Pancreas (tissue), 10 donors: Measurements from ENCODE around the gene ADK. TPM values are rescaled to one million over a fixed set of nuclear protein-coding genes. Genes with fewer than 3 reads are reported as not detected.
A peak's percentile ranks its signal among the peaks of the same experiment; 100 is the strongest.
"Not testable (repeated sequence)": the region's sequence is repeated elsewhere in the genome, so short reads cannot be mapped to it uniquely, and the experiment has no call there.

ENCODE experiments used
- ATAC-seq, 4 donors: fragments of 200-7000 bp; cut with Tn5 transposase; one replicate each; pipeline versions ENCODE4 v1.8.0 to v1.9.1; 2020; ENCODE audit warnings: mild to moderate bottlenecking in 4 of 4, moderate library complexity in 4 of 4
- DNase-seq, 6 donors: peaks; one replicate each; pipeline ENCODE4 v3.0.0-alpha.2; 2020
- FAIRE-seq: peaks from 2 replicates; lab custom pipeline; 2012; peaks lifted over from hg19 to GRCh38; lab: Jason Lieb, UNC
- H3K27ac ChIP-seq, 4 donors: fragments of 200-600 bp; sonication (generic); 1 replicate in 3 of 4; 2 replicates in 1 of 4; pipeline versions ENCODE4 v1.5.0 to v1.8.0; 2020
- H3K27me3 ChIP-seq, 4 donors: fragments of 200-600 bp; one replicate each; pipeline ENCODE4 v1.8.0; 2021
- H3K36me3 ChIP-seq, 3 donors: fragments of 200-600 bp; sonication (generic) in 1 of 3; one replicate each; pipeline versions ENCODE4 v1.5.0 to v1.8.0; 2020 to 2021
- H3K4me1 ChIP-seq, 3 donors: fragments of 200-600 bp; one replicate each; pipeline ENCODE4 v1.8.0; 2021
- H3K4me3 ChIP-seq, 4 donors: fragments of 200-600 bp; sonication (generic) in 2 of 4; one replicate each; pipeline versions ENCODE4 v1.5.0 to v1.8.0; 2020 to 2021
- H3K9me3 ChIP-seq, 4 donors: fragments of 200-600 bp; one replicate each; pipeline ENCODE4 v1.8.0; 2021
- CTCF ChIP-seq, 4 donors: fragments of 200-600 bp; sonication (generic) in 3 of 4; IDR thresholded peaks; one replicate each; pipeline versions ENCODE4 v1.5.0 to v1.8.0; 2021; ENCODE audit warnings: antibody characterized with exemption in 4 of 4
- WGBS, 2 donors: extraction: QIAGEN DNeasy Blood & Tissue Kit; methylation state at CpG; one replicate each; pipeline ENCODE4 v1.1.7; 2013; 5-methylcytosine and 5-hydroxymethylcytosine counted together
- intact Hi-C, 3 donors: fragments of 100-400 bp; cut with DNase I; formaldehyde crosslinking; loops; one replicate each; pipeline versions ENCODE4 v1.11.1 to v1.14.2; 2022
- polyA plus RNA-seq, 2 donors: library from polyadenylated mRNA; stranded (reverse); fragments of 200-250 nt; gene quantifications; one replicate each; pipeline ENCODE4 v1.2.3, GENCODE V29; 2013
- total RNA-seq, 6 donors: library from RNA; stranded (reverse); fragmentation: NEBNext Ultra II Directional in 4 of 6; extraction: Animal tissue kit (Norgen Biotek cat#: 25700) in 4 of 6; gene quantifications; one replicate each; pipeline versions ENCODE4 v1.2.1 to v1.2.4, GENCODE V29; 2021 to 2023
- donor health status: healthy with polysubstance abuse.
- donor health status: DM: no; HTN: no; CAD: no; lungs with moderate emphysema.
- donor health status: DM: no; HTN: no; CAD: no.
- donor health status: control.
- donor health status: control.
- donor health status: Bipolar disorder and iron deficiency.
- donor health status: DM: yes; HTN: yes; CAD: no.
- donor health status: DM: no; HTN: no; CAD: no.
- donor health status: DM: no; HTN: no; CAD: no.
- donor health status: DM: yes; HTN: yes; CAD: no.

The ADK gene
- total and polyA plus RNA-seq, 8 donors, result 6.5 to 17.3 (median 13.4) TPM

GRCh38 chr10:74490551-74490950, 339.5 kb downstream of the ADK start:
- no peaks in the 10 kb centered on the region for H3K27me3 ChIP-seq
- intact Hi-C loops, result no loop called here
- DNase-seq, result no peak
- no peaks in the 10 kb centered on the region for H3K4me1 ChIP-seq
- WGBS, 2 donors, result 34% methylated on average over 4 of the region's 4 CpGs
- H3K27ac ChIP-seq, result no peak overlapping the region
- H3K4me3 ChIP-seq, result no peak overlapping the region
- no peak for ATAC-seq
- no peak for TF ChIP-seq CTCF (IDR thresholded peaks at IDR 0.05)
- no peaks in the 10 kb centered on the region for H3K9me3 ChIP-seq
- H3K36me3 ChIP-seq, result no peaks in the 10 kb centered on the region
- FAIRE-seq, result no peak

GRCh38 chr10:74491014-74491413, 340.0 kb downstream of the ADK start:
- H3K27ac ChIP-seq, result no peak overlapping the region
- 98% methylated on average over 4 of the region's 4 CpGs for WGBS, 2 donors
- H3K4me1 ChIP-seq, result no peaks in the 10 kb centered on the region
- DNase-seq, result no peak
- no peak for TF ChIP-seq CTCF (IDR thresholded peaks at IDR 0.05)
- H3K9me3 ChIP-seq, result no peaks in the 10 kb centered on the region
- H3K4me3 ChIP-seq, result no peak overlapping the region
- intact Hi-C loops, result no loop called here
- no peak for FAIRE-seq
- no peak for ATAC-seq
- no peaks in the 10 kb centered on the region for H3K36me3 ChIP-seq
- H3K27me3 ChIP-seq, result no peaks in the 10 kb centered on the region

GRCh38 chr10:74496276-74496675, 345.3 kb downstream of the ADK start:
- WGBS, 2 donors, result 97 to 100% methylated on average over 3 of the region's 3 CpGs
- not testable (repeated sequence) for FAIRE-seq, ATAC-seq

GRCh38 chr10:74498664-74499063, 347.6 kb downstream of the ADK start:
- H3K27ac ChIP-seq, intact Hi-C loops, FAIRE-seq, ATAC-seq, H3K27me3 ChIP-seq, H3K36me3 ChIP-seq, H3K4me3 ChIP-seq, H3K4me1 ChIP-seq, DNase-seq, H3K9me3 ChIP-seq: not testable (repeated sequence)

More at GRCh38 chr10:74496276-74496675, 345.3 kb downstream of the ADK start:
- H3K9me3 ChIP-seq, H3K4me3 ChIP-seq, DNase-seq, H3K27ac ChIP-seq, H3K4me1 ChIP-seq, H3K27me3 ChIP-seq, H3K36me3 ChIP-seq, intact Hi-C loops: not testable (repeated sequence)

- no peak overlapping the region for H3K4me3 ChIP-seq
- WGBS, 2 donors, result 95 to 96% methylated on average over 4 of the region's 4 CpGs
- FAIRE-seq (peak; percentile 5), ATAC-seq (no peak), DNase-seq (no peak)
- H3K36me3 ChIP-seq, result no peaks in the 10 kb centered on the region
- no peaks in the 10 kb centered on the region for H3K27me3 ChIP-seq
- H3K9me3 ChIP-seq, result no peaks in the 10 kb centered on the region
- no peak overlapping the region for H3K27ac ChIP-seq
- intact Hi-C loops, result no loop called here
- TF ChIP-seq CTCF (IDR thresholded peaks at IDR 0.05), result no peak
- no peaks in the 10 kb centered on the region for H3K4me1 ChIP-seq
Measured at GRCh38 chr10:74500026-74500704, 349.1 kb downstream of the ADK start.

GRCh38 chr10:74500816-74501215, 349.8 kb downstream of the ADK start:
- ATAC-seq, result no peak
- H3K27me3 ChIP-seq, result no peaks in the 10 kb centered on the region
- no peak for DNase-seq
- H3K4me1 ChIP-seq, result no peaks in the 10 kb centered on the region
- intact Hi-C loops, result no loop called here
- no peak overlapping the region for H3K4me3 ChIP-seq
- no peak overlapping the region for H3K27ac ChIP-seq
- no peaks in the 10 kb centered on the region for H3K36me3 ChIP-seq
- H3K9me3 ChIP-seq, result no peaks in the 10 kb centered on the region
- FAIRE-seq, result no peak
- TF ChIP-seq CTCF (IDR thresholded peaks at IDR 0.05), result no peak
